Stimulated activated naive CD8-positive, alpha-beta T cell treated with anti-CD3 and anti-CD28 coated beads, Interleukin-15, Interleukin-2, amounts not matched to agents 100 U/mL and 50 U/mL, for 24 hours (primary cell): Measurements from ENCODE around the gene TMC1.
"Not testable (repeated sequence)": the region's sequence is repeated elsewhere in the genome, so short reads cannot be mapped to it uniquely, and the experiment has no call there.

Source experiments
- ATAC-seq: fragments of 150-1000 bp; cut with Tn5 transposase; one replicate; pipeline ENCODE4 v1.10.0; 2021
- DNase-seq: peaks from one replicate; pipeline ENCODE4 v3.0.0; 2021

TMC1 gene

DNA sequence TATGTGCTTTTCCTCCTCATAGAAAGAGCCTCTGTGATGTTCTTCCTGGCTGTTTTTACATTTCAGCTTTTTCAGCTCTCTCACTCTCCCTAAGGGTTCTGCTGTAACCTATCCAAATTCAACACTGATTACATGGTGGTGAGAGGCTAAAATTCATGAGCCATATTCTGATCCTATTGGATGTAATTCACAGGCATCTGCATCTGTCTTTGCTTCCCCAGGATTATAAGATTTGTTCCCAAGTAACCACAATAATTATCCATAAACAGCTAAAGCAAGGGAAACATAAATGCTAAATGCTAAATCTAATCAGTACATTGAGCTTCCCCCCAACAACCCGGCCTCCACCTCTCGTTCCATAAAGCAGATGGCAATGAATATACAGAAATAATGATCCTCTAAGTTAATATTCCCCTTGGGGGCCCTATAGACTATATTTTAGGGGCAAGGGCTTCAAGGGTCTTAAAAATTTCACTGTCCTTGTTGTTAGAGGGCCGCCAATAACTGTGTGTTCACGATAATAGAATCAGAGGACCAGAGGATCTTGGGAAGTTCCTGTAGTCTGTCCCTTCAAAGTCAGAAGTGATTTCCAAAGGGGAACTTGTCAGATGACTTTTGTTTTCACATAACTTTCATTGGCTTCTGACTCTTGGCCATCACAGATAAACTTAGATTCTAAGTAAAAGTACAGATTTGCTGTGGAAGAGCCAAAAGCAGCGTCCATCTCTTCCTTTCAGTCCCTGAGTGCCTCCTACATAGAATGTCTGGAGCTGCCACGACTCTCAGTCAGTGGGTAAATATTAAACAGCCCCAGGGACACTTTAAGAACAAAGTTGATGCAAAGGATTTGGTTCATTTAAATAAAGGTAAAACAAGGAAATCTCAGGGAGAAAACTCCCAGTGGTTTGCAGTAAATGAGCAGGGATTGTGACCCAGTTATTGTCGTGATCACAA lies 305.9 kb downstream of the TMC1 start:
- DNase-seq (no peak), ATAC-seq (no peak)

DNA sequence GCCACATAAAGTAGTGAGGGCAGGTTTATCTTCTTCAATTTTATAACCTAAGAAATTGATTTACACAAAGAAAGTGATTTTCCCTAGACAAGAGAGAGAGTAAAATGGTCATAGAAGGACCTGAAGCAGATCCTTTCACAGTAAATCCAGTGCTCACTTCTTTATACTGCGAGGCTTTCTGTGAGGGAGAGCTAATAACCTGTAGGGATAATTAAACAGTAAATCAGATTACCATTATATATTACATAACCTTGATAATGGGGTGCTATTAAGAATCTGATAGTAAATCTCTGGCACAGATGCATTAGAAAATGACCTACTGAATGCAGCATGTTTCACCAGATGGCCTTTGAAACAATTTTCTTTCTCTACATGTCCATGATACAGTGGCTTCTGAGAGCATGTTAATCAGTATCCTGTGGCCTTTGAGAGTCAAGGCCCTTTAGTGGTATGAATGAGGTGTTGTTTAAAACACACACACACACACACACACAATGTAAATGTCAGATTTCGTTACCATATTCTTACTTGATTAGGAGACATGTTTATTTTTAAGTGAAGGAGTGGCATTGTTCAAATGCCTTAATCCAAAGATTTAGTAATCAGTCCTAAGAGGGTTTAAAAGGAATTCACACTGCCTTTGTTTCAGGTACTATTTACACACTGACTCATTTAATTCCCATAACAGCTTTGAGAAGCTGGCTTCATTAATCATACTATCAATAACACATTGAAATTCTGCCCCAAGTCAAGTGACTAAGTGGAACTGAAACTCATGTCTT lies 306.7 kb downstream of the TMC1 start:
- DNase-seq (no peak), ATAC-seq (no peak)

DNA sequence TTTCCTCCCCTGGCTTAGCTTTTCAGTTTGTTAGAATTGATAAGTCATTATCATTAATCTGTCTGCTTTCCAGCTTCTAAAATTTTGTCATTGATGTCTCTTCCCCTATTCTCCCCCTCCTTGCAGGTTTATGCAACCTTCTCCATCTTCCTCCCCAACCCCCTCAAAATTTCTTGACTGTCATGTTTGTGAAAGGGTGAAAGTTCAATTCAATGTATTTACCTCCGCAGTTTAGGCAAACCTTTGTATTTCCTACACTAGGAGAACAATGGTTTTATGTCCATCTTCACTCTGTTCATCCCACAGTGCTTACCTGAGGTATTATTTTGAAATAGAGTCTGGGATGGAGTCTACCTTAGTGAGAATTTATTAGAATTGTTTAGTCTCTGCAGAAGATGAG lies 313.6 kb downstream of the TMC1 start:
- ATAC-seq (no peak), DNase-seq (no peak)

DNA sequence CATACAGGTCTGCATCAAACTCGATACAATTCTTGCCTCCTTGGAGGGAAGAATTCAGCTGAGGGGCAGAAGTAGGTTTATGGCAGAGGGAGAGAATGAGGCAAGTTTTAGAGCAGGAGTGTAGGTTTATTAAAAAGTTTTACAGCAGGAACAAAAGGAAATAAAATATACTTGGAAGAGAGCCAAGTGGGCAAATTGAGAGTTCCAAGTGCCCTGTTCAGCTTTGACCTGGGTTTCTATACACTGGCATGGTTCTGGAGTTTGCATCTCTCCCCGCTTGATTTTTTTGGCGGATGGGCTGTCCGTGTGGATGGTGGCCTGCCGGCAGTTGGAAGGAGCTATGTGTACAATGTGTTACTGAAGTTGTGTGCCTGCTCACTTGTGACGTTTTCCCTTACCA lies 315.4 kb downstream of the TMC1 start:
- no peak for ATAC-seq
- DNase-seq, result no peak

DNA sequence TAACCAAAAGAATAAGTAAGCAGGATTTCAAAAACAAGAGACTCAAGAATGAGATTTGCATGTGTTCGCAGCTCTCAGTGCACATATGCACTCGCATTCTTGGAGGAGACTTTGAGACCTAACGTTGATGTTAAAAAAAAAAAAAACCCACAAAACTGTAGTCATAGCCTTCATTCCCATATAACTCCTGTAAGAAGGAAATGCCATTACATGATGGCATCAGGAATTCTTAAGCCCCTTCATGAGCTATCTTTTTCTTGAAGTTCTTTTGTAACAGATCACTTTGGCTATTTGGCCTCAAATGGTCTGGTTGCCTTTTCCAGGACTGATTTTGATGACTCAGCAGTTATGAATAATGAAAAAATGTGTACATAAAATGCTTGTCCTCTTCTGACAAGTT lies 317.7 kb downstream of the TMC1 start:
- DNase-seq, result no peak
- no peak for ATAC-seq

DNA sequence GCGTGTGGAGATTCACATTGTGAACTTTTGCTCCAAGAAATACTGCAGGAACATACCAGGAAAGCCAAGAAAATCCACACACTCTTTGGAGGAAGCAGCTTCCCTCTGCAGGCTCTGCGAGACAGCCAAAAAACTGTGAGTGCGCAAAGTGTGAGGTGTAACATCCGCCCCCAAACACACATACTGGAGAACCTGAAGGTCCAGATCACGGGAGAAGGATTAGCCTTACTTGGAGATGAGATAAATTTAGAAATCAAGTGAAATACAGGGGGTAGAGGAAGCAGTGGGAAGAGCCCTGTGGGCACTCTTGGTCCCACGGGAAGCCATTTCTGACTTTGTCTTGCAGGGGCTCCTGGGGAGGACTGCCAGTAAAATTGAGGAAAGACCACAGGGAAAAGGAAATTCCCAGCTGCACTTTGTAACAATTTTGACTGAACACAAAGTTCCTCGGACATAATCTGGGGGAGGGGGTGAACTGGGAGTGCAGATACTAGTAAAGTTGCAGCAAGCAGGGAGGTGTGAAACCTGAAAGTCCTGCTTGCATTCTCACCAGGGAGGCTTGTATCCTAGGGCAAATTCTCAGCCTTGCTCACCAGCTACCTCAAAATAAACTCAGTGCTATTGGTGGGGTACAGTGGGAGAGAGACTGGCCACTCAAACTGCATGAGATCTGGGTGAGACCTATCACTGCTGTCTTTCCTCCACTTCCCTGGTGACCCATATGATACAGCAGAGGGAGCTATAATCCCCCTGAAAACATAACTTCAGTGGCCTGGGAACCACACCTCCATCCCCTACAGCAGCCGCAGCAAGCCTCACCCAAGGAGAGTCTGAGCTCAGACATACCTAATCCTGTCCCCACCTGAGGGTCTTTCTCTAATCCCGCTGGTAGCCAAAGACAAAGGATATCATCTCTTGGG lies 322.4 kb downstream of the TMC1 start:
- no peak for DNase-seq

DNA sequence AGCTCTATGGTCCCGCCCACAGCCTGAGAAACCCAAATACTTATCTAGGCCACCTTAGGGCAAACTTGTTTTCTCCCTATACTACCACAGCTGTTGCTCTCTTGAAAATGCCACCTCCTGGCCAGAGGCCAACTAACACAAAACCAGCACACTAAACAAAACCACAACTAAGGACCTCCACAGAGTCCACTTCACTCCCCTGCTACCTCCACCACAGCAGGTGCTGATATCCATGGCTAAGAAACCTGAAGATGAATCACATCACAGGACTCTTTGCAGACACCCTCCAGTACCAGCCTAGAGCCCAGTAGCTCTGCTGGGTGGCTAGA lies 323.0 kb downstream of the TMC1 start:
- DNase-seq (no peak), ATAC-seq (no peak)

More for the DNA sequence above, 322.4 kb downstream of the TMC1 start:
- ATAC-seq, result no peak

DNA sequence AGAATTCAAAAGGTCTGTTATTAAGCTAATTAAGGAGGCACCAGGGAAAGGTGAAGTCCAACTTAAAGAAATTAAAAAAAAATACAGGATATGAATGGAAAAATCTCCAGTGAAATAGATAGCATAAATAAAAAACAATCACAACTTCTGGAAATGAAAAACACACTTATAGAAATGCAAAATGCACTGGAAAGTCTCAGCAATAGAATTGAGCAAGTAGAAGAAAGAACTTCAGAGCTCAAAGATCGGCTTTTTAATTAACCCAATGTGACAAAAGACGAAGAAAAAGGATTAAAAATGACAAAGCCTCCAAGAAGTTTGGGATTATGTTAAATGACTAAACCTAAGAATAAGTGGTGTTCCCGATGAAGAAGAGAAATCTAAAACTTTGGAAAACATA lies 323.6 kb downstream of the TMC1 start:
- not testable (repeated sequence) for ATAC-seq, DNase-seq

DNA sequence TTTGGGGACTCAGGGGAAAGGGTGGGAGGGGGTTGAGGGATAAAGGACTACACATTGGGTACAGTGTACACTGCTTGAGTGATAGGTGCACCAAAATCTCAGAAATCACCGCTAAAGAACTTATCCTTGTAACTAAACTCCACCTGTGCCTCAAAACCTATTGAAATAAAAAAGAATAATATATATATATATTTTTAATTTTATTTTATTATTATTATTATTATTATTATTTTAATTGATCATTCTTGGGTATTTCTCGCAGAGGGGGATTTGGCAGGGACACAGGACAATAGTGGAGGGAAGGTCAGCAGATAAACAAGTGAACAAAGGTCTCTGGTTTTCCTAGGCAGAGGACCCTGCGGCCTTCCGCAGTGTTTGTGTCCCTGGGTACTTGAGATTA lies 328.8 kb downstream of the TMC1 start:
- DNase-seq, ATAC-seq: not testable (repeated sequence)

DNA sequence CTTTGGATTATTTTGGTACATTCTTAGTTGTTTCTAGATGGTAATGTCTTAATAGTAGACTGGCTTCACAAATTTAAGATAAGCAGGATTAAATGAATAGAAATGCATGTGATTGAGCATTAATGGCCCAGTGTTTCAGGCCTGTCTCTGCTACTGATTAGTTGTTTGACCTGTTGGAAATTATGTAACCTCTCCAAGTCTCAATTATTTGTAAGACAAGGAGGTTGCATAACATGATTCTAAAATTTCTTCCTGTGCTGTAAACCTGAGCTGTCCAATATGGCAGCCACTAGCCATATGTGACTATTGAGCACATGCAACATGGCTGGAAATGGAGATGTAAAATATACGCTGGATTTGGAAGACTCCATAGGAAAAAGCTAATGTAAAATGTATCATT lies 333.9 kb downstream of the TMC1 start:
- DNase-seq (no peak), ATAC-seq (no peak)

DNA sequence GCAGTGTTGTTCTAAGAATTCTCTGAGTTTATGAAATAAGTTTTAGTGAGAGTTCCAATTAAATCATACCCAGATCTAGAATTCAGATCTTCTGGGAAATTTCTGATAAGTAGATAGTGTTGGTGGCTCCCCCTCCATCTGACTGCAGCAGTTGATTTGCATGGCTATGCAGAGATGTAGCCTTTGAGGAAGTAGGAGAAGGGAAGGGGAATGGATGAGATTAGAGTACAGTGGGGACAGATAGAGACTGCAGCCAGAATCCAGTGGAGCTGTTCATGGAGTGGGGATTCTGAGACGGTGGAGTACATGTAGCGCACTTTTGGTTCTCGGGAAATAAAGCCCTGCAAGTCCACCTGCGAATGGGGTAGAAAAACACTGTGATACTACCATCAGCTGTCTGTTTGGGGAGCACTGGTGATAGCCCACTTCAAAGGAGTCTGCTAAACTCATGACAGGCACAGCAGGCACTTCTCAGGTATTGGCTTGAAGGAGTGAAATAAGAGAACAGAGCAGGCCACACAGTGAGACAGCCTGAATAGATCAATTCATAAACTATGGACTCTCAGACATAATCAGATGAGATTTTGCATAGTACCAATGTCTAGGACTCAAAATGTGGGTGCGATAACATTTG lies 334.6 kb downstream of the TMC1 start:
- no peak for ATAC-seq
- no peak for DNase-seq

DNA sequence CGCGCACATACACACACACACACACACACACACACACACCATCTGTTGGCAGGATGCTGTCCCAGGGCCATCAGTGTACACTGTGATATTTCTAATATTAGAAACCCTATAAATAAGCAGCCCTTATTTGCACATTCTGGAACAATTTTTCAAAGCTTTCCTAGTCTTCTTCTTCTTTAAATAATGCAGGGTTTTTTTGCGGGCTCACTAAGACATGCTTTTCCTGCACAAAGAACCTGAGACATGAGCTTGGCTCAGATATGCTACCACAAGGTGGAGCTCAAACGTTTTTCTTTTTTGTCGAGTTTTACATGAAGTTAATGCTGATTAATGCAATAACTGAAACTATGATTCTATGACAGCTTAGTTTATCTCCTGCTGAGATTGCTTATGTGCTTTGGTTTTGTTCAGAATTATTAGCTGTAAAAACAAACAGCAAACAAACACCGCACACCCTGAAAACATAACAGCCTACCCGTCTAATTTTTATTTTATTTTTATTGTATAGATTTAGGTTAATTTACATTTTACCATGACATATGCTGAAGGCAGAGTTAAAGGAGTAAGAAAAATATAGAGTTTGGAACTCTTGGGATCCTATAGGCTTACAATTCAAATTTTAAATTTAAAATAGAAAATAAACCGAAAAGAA lies 335.7 kb downstream of the TMC1 start:
- no peak for DNase-seq

DNA sequence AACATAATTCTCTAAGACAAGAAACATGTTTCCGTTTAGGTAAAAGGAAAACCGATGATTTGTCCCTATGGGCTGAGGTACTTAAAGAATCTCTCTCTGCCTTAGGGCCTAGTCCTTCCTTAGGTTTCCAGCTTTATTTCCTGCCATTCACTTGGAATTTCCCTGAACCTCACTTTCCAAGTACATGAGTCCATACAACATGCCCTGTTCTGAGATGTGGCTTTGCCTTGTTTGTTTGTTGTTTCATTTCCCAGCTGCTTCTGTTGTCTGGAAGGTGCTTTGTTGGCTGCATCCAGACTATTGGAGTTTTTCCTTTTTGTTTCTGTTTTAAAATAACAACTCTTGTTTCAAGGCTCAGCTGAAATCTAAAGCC lies 336.2 kb downstream of the TMC1 start:
- DNase-seq, result no peak
- ATAC-seq, result no peak

More for the DNA sequence above, 335.7 kb downstream of the TMC1 start:
- ATAC-seq, result no peak

DNA sequence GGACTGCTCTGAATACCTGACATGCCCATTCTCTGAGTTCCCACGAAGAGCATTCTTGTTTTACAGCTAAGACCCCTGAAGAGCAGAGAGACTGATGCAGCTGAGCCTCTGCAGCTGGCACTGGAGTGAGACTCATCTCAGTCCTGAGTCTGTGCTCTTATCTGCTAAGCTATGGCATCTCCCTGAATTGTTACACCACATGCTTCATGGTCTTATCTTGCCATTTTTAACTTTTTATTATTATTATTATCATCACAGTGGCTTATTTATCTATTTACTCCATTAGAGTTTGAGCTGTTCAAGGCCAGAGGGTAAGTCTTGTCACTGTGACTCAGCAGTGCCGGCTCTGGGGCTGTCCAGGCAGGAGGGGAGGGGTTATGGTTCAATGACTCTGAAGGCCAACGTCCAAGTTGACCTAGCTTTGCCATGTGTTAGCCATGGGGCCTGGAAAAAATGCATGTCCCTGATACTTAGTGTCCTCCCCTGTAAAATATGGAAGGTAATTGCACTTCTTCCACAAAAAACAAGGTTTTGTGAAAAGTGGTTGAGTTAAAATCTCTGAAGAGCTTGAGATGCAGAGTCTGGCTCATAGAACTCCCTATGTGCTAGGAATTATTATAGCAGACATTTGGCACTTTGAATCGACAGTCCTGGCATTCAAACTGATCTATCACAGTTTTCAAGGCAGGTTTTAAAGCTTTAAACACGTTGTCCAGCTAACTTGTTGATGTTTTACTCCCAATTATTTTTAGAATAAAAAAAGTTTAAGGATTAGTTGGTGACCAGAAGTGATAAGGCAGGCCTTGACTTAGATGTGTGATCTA lies 336.9 kb downstream of the TMC1 start:
- no peak for ATAC-seq
- no peak for DNase-seq

DNA sequence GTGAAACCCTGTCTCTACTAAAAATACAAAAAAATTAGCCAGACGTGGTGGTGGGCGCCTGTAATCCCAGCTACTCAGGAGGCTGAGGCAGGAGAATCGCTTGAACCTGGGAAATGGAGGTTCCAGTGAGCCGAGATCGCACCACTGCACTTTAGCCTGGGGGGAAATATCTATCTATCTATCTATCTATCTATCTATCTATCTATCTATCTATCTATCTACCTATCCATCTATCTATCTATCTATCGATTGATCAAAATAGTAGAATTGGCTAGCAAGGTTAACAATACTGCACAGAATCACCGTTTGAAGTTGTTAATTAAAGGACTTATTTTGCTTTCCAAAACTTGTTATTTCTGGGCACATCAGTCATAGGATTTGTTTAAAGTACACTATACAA lies 341.4 kb downstream of the TMC1 start:
- not testable (repeated sequence) for ATAC-seq

DNA sequence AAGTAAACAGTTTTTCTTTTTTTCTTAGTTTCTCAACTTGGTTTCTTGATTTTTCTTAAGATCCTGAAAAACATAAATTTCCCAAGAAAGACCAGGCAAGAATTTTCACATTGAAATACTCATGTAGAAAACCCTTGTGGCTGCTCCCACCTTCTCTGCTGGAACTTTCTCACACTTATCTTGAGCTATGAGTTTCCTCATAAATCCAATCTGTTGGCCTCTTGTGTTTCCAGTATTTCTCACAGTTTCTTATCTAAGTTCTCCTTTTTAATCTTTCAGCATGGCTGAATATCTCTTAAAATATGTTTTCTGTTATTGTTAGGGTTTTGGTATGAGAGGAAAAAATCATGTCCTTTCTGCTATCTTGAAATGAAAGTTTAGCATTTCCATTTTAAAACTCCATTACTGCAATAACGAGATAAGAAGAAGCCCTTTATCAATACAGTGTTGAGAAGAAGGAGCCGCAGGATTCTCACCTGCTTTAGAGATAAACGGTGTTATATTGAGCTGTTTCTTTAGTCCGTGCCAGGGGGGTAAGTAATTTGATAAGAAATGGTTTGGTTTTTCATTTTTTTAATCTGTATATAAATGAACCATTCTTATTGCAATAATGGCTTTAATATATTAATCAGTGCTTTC lies 342.2 kb downstream of the TMC1 start:
- ATAC-seq (no peak), DNase-seq (no peak)

More for the DNA sequence above, 341.4 kb downstream of the TMC1 start:
- not testable (repeated sequence) for DNase-seq

DNA sequence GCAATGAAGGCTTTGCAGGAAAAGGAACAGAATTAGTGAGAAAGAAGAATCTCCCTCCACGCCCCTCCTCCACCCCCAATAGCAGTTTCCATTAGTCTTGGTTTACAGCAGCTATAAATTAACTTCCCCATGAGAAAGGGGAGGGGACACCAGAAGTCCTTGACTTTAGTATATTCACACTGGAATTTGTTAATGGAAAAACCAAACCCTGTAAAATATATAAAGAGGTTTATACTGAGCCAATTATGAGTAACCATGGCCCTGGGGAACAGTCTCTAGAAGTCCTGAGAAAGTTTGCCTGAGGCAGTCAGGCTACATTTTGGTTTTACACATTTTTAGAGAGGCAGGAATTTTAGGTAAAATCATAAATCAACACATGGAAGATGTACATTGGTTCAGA lies 342.9 kb downstream of the TMC1 start:
- no peak for DNase-seq
- no peak for ATAC-seq

DNA sequence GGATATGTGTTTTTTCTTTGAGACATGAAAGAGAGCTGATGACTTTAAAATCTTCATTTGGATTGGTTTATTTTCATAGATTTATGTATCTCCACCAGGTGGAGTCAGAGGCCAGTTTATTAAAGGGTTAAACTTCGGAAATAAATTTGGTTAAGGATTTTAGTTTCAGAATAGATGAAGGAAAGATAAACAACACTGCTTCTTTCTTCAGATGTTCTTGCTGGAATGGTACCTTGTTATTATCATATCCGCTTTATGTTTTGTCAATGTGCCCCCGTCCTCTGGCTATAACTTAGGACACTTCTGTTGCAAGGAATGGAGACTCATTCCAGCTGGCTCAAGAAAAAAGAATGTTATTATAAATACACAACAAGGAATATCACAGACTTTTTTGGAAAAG lies 350.3 kb downstream of the TMC1 start:
- ATAC-seq (no peak), DNase-seq (no peak)

DNA sequence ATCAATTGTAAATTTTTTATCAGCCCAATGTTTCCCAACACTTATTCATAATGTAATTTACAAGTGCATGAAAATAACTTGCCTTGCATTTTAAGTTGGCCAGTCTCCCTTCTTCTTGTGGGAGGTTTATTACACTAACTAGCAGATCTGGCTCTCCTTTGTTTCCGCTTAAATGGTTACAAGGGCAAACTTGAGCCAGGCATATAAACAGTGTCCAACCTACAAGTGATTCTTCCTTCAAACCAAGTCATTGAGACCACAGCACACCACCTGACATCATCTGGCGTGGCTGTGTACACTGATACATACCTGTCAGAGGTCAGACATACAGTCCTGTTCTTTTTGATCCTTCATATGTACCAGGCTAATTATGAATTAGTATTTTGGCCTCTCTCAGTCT lies 351.3 kb downstream of the TMC1 start:
- ATAC-seq (no peak), DNase-seq (no peak)

DNA sequence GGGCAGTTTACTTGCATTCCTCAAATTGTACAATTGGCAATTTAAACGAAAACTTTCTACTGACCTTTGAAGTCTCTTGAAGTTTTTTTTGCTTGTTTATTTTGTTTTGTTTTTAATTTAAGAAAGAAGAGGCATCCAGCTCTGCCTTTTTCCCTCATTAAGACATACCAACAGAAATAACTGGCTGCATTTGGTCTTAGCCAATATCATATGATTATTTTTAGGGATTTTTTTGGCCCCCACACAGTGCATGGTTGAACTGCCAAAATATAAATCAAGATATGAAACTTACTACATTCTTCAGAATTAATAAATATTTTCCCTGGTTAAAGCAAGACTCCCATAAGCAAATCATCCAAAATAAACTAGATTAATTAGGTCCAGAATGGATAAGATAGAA lies 352.0 kb downstream of the TMC1 start:
- DNase-seq (no peak), ATAC-seq (no peak)
